Gastrocnemius medialis (tissue), 4 donors: ENCODE measurements around the gene MAP2K5. TPM values are rescaled to one million over a fixed set of nuclear protein-coding genes. Genes with fewer than 3 reads are reported as not detected.

ENCODE experiments used
- ATAC-seq, 2 donors: fragments of 150-250 bp; one replicate each; pipeline ENCODE4 v1.9.1; 2016
- DNase-seq, 2 donors: peaks; one replicate each; pipeline ENCODE4 v3.0.0-alpha.2; 2019
- H3K27ac ChIP-seq, 4 donors: fragments of 200-600 bp; sonication (generic); 1 replicate in 1 of 4; 2 replicates in 3 of 4; pipeline ENCODE4 v1.5.1; 2016 to 2018; ENCODE audit warnings: mild to moderate bottlenecking in 2 of 4, moderate library complexity in 1 of 4
- H3K27me3 ChIP-seq, 3 donors: fragments of 200-600 bp; sonication (generic) in 2 of 3; 1 replicate in 1 of 3; 2 replicates in 2 of 3; pipeline versions ENCODE4 v1.5.1 to v1.6.0; 2016 to 2019; ENCODE audit warnings: mild to moderate bottlenecking in 1 of 3, moderate library complexity in 1 of 3
- H3K36me3 ChIP-seq, 2 donors: fragments of 200-600 bp; sonication (generic) in 1 of 2; one replicate each; pipeline ENCODE4 v1.5.1; 2017 to 2018
- H3K4me1 ChIP-seq, 2 donors: fragments of 200-600 bp; sonication (generic) in 1 of 2; one replicate each; pipeline ENCODE4 v1.5.1; 2016 to 2017; ENCODE audit warnings: mild to moderate bottlenecking in 2 of 2
- H3K4me3 ChIP-seq, 4 donors: fragments of 200-600 bp; sonication (generic) in 3 of 4; 1 replicate in 1 of 4; 2 replicates in 3 of 4; pipeline ENCODE4 v1.5.1; 2016 to 2019; ENCODE audit warnings: mild to moderate bottlenecking in 2 of 4
- H3K9me3 ChIP-seq, 3 donors: fragments of 200-600 bp; sonication (generic) in 2 of 3; 1 replicate in 1 of 3; 2 replicates in 2 of 3; pipeline ENCODE4 v1.5.1; 2016 to 2019
- CTCF ChIP-seq, 5 experiments: fragments of 450-650 bp in 3 of 5; fragments of 200-600 bp in 2 of 5; sonication (generic) in 2 of 5; IDR thresholded peaks in 4 of 5; conservative IDR thresholded peaks in 1 of 5; 1 replicate in 4 of 5; 2 replicates in 1 of 5; pipeline ENCODE4 v1.5.1; 2016 to 2019; ENCODE audit warnings: antibody characterized with exemption in 5 of 5, mild to moderate bottlenecking in 3 of 5, moderate library complexity in 3 of 5
- POLR2A ChIP-seq, 2 donors: fragments of 450-650 bp; IDR thresholded peaks; one replicate each; pipeline ENCODE4 v1.6.1; 2017; ENCODE audit warnings: antibody characterized with exemption in 2 of 2, mild to moderate bottlenecking in 2 of 2, moderate library complexity in 2 of 2
- in situ Hi-C, 4 donors: fragments of 200-750 bp; cut with MboI; loops; one replicate each; pipeline versions ENCODE4 v1.15.0 to v1.8.0; 2017; ENCODE audit warnings: low sequenced_read_pairs in 4 of 4
- intact Hi-C: fragments of 100-400 bp; cut with DNase I; formaldehyde crosslinking; loops from one replicate; pipeline ENCODE4 v1.15.1; 2023; ENCODE audit warnings: low total_unique reads
- total RNA-seq, 4 donors: library from RNA; depleted of rRNA; stranded (reverse); fragments of >200 nt; gene quantifications; one replicate each; pipeline versions ENCODE4 v1.1.0 to v1.2.3, GENCODE V29; 2016

The MAP2K5 gene
- total RNA-seq, 4 donors from 2014 or later, result 5.9 to 6.8 (median 6.4) TPM

GRCh38 chr15:67836955-67837354, 294.5 kb downstream of the MAP2K5 start:
- intact Hi-C loops (loop anchor here (2.0 to 5.0 kb wide), 3 partner anchors 295 to 890 kb away; partner anchors contain the start of gene MAP2K5), in situ Hi-C loops (loop anchor here (5.0 to 25.0 kb wide), 6 partner anchors 300 to 900 kb away; partner anchors contain the start of genes C15orf61 (in 1 of the 4) and MAP2K5 (in 1 of the 4))
- TF ChIP-seq CTCF (IDR thresholded peaks at IDR 0.05 in 4 of 5, conservative IDR thresholded peaks at IDR 0.05 in 1 of 5) (no peak), POLR2A (IDR thresholded peaks at IDR 0.05) (no peak)
- ATAC-seq (no peak), DNase-seq (no peak)
- Histone ChIP-seq H3K4me1 (peaks cover 27 to 47% of the 10 kb centered on the region in 2 donors), H3K27ac (no peak overlapping the region), H3K9me3 (no peaks in the 10 kb centered on the region), H3K4me3 (no peak overlapping the region), H3K27me3 (peaks cover 19 to 30% (median 30%) of the 10 kb centered on the region in 3 donors), H3K36me3 (no peaks in the 10 kb centered on the region)

GRCh38 chr15:67838789-67839332, 296.4 kb downstream of the MAP2K5 start:
- Histone ChIP-seq H3K9me3 (no peaks in the 10 kb centered on the region), H3K27me3 (peaks cover 1 to 11% (median 11%) of the 10 kb centered on the region in 3 donors), H3K4me3 (peak overlapping the region; percentile 94 to 99 (median 96)), H3K27ac (peak overlapping the region; percentile 97 to 100 (median 99)), H3K4me1 (peaks cover 21 to 40% of the 10 kb centered on the region in 2 donors), H3K36me3 (no peaks in the 10 kb centered on the region)
- in situ Hi-C loops, result loop anchor here (5.0 to 25.0 kb wide), 6 partner anchors 302 to 902 kb away; partner anchors contain the start of genes C15orf61 (in 1 of the 4) and MAP2K5 (in 1 of the 4)
- ATAC-seq (peak; percentile 23 to 31), DNase-seq (peak; percentile 39 to 69)
- intact Hi-C loops, result loop anchor here (5.0 kb wide), 2 partner anchors 297 to 892 kb away; partner anchors contain the start of gene MAP2K5
- TF ChIP-seq POLR2A (IDR thresholded peaks at IDR 0.05), result no peak
- peak in 2 of 5 experiments; percentile 17 to 18 for TF ChIP-seq CTCF (IDR thresholded peaks at IDR 0.05 in 4 of 5, conservative IDR thresholded peaks at IDR 0.05 in 1 of 5)

DNA sequence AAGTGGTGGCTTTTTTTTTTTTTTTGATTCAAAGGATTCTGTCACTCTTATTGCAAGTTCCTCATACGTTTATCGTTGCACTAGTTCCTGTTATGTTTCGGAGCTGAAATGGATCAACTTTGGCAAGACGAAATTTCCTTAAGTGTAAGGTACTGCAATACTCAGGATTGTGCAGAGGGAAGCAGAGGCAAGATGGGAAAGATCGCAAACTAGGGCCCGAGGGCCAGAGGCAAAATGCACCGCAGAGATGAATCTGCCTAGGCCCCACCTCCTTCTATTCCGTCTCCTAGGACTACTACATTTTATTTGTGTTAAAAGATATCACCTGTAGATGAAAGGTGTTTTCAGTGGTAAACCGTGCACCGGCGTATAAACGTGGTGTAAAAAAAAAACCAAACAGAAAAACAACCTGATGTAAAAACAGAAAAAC, 297.0 kb downstream of the MAP2K5 start:
- H3K36me3 ChIP-seq, result no peaks in the 10 kb centered on the region
- peaks cover 20 to 34% of the 10 kb centered on the region in 2 donors for H3K4me1 ChIP-seq
- H3K27me3 ChIP-seq, result peaks cover 0 to 6% (median 4%) of the 10 kb centered on the region in 3 donors
- in situ Hi-C loops, result loop anchor here (5.0 to 25.0 kb wide), 6 partner anchors 302 to 902 kb away; partner anchors contain the start of genes C15orf61 (in 1 of the 4) and MAP2K5 (in 1 of the 4)
- intact Hi-C loops, result loop anchor here (5.0 kb wide), 2 partner anchors 297 to 892 kb away; partner anchors contain the start of gene MAP2K5
- DNase-seq, result no peak
- ATAC-seq, result peak; percentile 33 to 44
- no peak for TF ChIP-seq CTCF (IDR thresholded peaks at IDR 0.05 in 4 of 5, conservative IDR thresholded peaks at IDR 0.05 in 1 of 5)
- TF ChIP-seq POLR2A (IDR thresholded peaks at IDR 0.05), result no peak
- H3K4me3 ChIP-seq, result peak overlapping the region; percentile 94 to 99 (median 96)
- H3K9me3 ChIP-seq, result no peaks in the 10 kb centered on the region
- peak overlapping the region; percentile 97 to 100 (median 99) for H3K27ac ChIP-seq

DNA sequence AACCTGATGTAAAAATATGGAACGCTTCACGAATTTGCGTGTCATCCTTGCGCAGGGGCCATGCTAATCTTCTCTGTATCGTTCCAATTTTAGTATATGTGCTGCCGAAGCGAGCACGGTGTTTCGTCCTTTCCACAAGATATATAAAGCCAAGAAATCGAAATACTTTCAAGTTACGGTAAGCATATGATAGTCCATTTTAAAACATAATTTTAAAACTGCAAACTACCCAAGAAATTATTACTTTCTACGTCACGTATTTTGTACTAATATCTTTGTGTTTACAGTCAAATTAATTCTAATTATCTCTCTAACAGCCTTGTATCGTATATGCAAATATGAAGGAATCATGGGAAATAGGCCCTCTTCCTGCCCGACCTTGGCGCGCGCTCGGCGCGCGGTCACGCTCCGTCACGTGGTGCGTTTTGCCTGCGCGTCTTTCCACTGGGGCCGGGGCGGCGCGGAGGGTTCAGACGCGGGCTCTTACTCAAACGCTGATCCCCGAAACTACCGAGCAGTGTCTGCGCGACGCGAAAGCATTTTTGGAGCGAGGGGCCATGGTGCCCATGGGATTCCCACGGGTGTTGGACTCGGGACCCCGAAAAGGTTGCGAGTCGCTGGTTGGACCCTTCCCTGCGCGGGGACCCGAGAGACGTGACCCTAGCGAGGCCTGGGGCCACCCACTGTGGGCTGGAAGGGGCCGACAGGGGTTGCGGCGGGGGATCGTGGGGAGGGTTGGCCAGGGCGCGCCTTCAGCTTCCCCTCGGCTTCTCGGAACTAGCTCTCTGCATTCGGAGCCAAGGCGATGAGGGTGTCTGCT, 297.6 kb downstream of the MAP2K5 start, which contains the start of gene RNU6-1:
RNU6-1 (minus strand) TSS at position 117 of the 820 bp plus-strand sequence.
- TF ChIP-seq POLR2A (IDR thresholded peaks at IDR 0.05) (peak; percentile 90 to 95), CTCF (IDR thresholded peaks at IDR 0.05 in 4 of 5, conservative IDR thresholded peaks at IDR 0.05 in 1 of 5) (peak in 1 of 5 experiments; percentile 31)
- no peaks in the 10 kb centered on the region for H3K36me3 ChIP-seq
- intact Hi-C loops, result loop anchor here (1.0 to 5.0 kb wide), 3 partner anchors 298 to 893 kb away; partner anchors contain the start of genes C15orf61 and MAP2K5
- DNase-seq (peak; percentile 90 to 96), ATAC-seq (peak; percentile 88 to 94)
- in situ Hi-C loops, result loop anchor here (5.0 to 25.0 kb wide), 6 partner anchors 303 to 903 kb away; partner anchors contain the start of genes C15orf61 (in 1 of the 4) and MAP2K5 (in 1 of the 4)
- peak within 1 kb of the TSS; percentile 94 to 99 (median 96) for H3K4me3 ChIP-seq
- peaks cover 20 to 28% of the 10 kb centered on the region in 2 donors for H3K4me1 ChIP-seq
- H3K9me3 ChIP-seq, result no peaks in the 10 kb centered on the region
- H3K27ac ChIP-seq, result peak within 1 kb of the TSS; percentile 97 to 100 (median 99)
- H3K27me3 ChIP-seq, result no peaks in the 10 kb centered on the region
